Esophagus muscularis mucosa (tissue), 4 donors: ENCODE results near the gene ARHGEF37. TPM values are rescaled to one million over a fixed set of nuclear protein-coding genes. Genes with fewer than 3 reads are reported as not detected.
"Not testable (repeated sequence)": the region's sequence is repeated elsewhere in the genome, so short reads cannot be mapped to it uniquely, and the experiment has no call there.

Source experiments
- DNase-seq: peaks from one replicate; pipeline ENCODE4 v3.0.0-alpha.2; 2017; ENCODE audit errors: extremely low spot score
- H3K27ac ChIP-seq, 4 donors: fragments of 200-600 bp; sonication (generic); replicated peaks in 1 of 4; 1 replicate in 3 of 4; 2 replicates in 1 of 4; pipeline ENCODE4 v1.5.1; 2016 to 2019; ENCODE audit warnings: mild to moderate bottlenecking in 1 of 4
- H3K27me3 ChIP-seq, 4 donors: fragments of 200-600 bp; sonication (generic); one replicate each; pipeline versions ENCODE4 v1.5.1 to v1.6.0; 2016 to 2019
- H3K36me3 ChIP-seq, 4 donors: fragments of 200-600 bp; sonication (generic); one replicate each; pipeline ENCODE4 v1.5.1; 2016 to 2019
- H3K4me1 ChIP-seq, 4 donors: fragments of 200-600 bp; sonication (generic); one replicate each; pipeline ENCODE4 v1.5.1; 2016 to 2019
- H3K4me3 ChIP-seq, 4 donors: fragments of 200-600 bp; sonication (generic); 1 replicate in 2 of 4; 2 replicates in 2 of 4; pipeline ENCODE4 v1.5.1; 2016 to 2019; ENCODE audit warnings: mild to moderate bottlenecking in 4 of 4, moderate library complexity in 1 of 4
- H3K9me3 ChIP-seq, 4 donors: fragments of 200-600 bp; sonication (generic); 1 replicate in 3 of 4; 2 replicates in 1 of 4; pipeline ENCODE4 v1.5.1; 2016 to 2019
- EP300 ChIP-seq: sonication (generic); formaldehyde crosslinking; IDR thresholded peaks from one replicate; pipeline ENCODE4 v1.6.1; 2017; ENCODE audit warnings: antibody characterized with exemption
- POLR2A ChIP-seq: fragments of 450-650 bp; IDR thresholded peaks from one replicate; pipeline ENCODE4 v1.6.1; 2017; ENCODE audit warnings: antibody characterized with exemption, moderate library complexity, mild to moderate bottlenecking, low read depth
- POLR2AphosphoS5 ChIP-seq, 2 donors: sonication (generic); formaldehyde crosslinking; IDR thresholded peaks; one replicate each; pipeline ENCODE4 v1.6.1; 2017; ENCODE audit warnings: antibody characterized with exemption in 2 of 2
- WGBS: methylation state at CpG from one replicate; pipeline ENCODE4 v1.1.5; 2018; 5-methylcytosine and 5-hydroxymethylcytosine counted together
- intact Hi-C: fragments of 100-400 bp; cut with DNase I; formaldehyde crosslinking; loops from one replicate; pipeline ENCODE4 v1.15.1; 2023
- total RNA-seq, 4 donors: library from RNA; depleted of rRNA; stranded (reverse); fragments of >200 nt; gene quantifications; one replicate each; pipeline versions ENCODE4 v1.1.0 to v1.2.1, GENCODE V29; 2016
- TF ChIP-seq, protein P1 (sequence below), 3 experiments: fragments of 200-600 bp in 2 of 3; fragments of 450-650 bp in 1 of 3; sonication (generic) in 2 of 3; IDR thresholded peaks; one replicate each; pipeline ENCODE4 v1.5.1; 2017 to 2019; ENCODE audit warnings: antibody characterized with exemption in 3 of 3, mild to moderate bottlenecking in 2 of 3, moderate library complexity in 1 of 3

ARHGEF37 gene
- total RNA-seq, 4 donors from 2014 or later, result 11.9 to 22.0 (median 19.5) TPM

DNA sequence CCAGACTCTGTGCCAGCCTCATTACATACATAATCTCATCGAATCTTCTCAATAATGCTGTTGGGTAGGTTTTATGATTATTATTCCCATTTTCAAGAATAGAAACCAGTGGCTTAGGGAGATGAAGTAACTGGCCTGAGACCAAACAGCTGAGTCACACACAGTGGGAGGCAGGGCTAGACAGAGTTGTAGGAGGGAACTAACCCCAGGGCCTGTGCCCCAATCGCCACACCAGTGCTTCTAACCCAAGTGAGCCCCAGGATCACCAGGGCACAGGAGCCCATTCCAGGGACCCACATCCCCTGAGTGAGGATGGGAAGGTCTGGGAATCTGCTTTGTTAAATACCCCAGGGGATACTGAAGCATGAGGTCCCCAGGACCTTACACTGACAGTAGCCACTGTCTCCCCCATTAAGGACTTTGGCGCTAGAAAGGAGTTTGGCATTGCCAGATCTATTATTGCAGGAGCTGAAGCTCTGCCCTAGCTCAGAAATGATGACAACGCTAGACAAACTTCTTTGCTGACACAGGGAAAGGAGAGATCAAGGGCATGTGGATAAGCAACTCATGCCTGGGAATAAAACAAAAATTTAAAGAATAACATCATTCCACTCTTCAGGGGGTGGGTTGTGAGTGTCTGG lies 85.0 kb downstream of the ARHGEF37 start:
- peaks cover 0 to 11% (median 3%) of the 10 kb centered on the region in 4 donors for H3K4me1 ChIP-seq
- H3K27me3 ChIP-seq, result no peaks in the 10 kb centered on the region
- peaks cover 0 to 7% (median 0%) of the 10 kb centered on the region in 4 donors for H3K9me3 ChIP-seq
- DNase-seq, result no peak
- no peak for TF ChIP-seq POLR2A
- TF ChIP-seq, protein P1, sequence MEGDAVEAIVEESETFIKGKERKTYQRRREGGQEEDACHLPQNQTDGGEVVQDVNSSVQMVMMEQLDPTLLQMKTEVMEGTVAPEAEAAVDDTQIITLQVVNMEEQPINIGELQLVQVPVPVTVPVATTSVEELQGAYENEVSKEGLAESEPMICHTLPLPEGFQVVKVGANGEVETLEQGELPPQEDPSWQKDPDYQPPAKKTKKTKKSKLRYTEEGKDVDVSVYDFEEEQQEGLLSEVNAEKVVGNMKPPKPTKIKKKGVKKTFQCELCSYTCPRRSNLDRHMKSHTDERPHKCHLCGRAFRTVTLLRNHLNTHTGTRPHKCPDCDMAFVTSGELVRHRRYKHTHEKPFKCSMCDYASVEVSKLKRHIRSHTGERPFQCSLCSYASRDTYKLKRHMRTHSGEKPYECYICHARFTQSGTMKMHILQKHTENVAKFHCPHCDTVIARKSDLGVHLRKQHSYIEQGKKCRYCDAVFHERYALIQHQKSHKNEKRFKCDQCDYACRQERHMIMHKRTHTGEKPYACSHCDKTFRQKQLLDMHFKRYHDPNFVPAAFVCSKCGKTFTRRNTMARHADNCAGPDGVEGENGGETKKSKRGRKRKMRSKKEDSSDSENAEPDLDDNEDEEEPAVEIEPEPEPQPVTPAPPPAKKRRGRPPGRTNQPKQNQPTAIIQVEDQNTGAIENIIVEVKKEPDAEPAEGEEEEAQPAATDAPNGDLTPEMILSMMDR (IDR thresholded peaks at IDR 0.05), result no peak
- TF ChIP-seq EP300, result no peak
- no peak for TF ChIP-seq POLR2AphosphoS5 (IDR thresholded peaks at IDR 0.05)
- intact Hi-C loops, result loop anchor here (5.0 kb wide), 3 partner anchors 56 to 186 kb away; no protein-coding TSS in a partner anchor
- H3K36me3 ChIP-seq, result no peaks in the 10 kb centered on the region
- H3K4me3 ChIP-seq, result no peak overlapping the region
- WGBS, result 88% methylated on average over 4 of the region's 4 CpGs
- H3K27ac ChIP-seq, result no peak overlapping the region

DNA sequence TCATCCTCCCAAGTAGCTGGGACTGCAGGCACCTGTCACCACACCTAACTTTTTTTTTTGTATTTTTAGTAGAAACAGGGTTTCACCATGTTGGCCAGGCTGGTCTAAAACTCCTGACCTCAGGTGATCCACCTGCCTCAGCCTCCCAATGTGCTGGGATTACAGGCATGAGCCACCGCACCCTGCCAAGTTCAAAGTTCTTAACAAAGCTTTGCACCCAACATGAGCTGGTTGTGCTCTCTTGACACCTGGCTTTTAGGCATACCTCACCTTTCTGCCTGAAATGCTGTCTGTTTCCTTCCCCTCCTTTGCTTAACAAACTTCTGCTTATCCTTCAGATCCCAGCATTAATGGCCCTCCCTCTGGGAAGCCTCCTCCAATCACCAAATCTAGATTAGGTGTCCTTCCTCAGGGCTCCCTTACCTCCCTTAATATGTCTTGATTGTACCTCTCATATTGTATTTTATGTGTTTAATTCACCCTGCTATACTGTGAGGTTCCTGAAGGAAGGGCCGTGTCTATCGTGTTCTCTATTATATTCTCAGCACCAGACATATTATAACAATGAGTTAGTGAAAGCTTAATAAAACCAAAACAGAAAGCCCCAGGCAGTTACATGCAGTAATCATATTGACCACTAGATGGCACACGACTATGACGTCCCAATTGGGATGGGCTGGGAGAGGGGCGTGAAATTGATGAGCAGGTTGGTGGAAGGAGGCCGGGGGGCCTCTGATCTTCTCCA lies 86.0 kb downstream of the ARHGEF37 start:
- Histone ChIP-seq H3K36me3 (no peaks in the 10 kb centered on the region), H3K4me3 (no peak overlapping the region), H3K27me3 (no peaks in the 10 kb centered on the region), H3K4me1 (peaks cover 0 to 11% (median 3%) of the 10 kb centered on the region in 4 donors), H3K27ac (no peak overlapping the region), H3K9me3 (peaks cover 0 to 7% (median 0%) of the 10 kb centered on the region in 4 donors)
- 26% methylated on average over 7 of the region's 7 CpGs for whole genome bisulfite sequencing
- DNase-seq, result no peak
- no peak for TF ChIP-seq EP300
- TF ChIP-seq, protein P1 (IDR thresholded peaks at IDR 0.05), result peak; percentile 82 to 85 (median 85)
- intact Hi-C loops, result loop anchor here (5.0 kb wide), 3 partner anchors 55 to 185 kb away; no protein-coding TSS in a partner anchor

GRCh38 chr5:149667829-149668330 lies 86.6 kb downstream of the ARHGEF37 start:
- TF ChIP-seq EP300, result no peak
- TF ChIP-seq, protein P1 (IDR thresholded peaks at IDR 0.05), result no peak
- no peak for TF ChIP-seq POLR2A
- TF ChIP-seq POLR2AphosphoS5 (IDR thresholded peaks at IDR 0.05), result no peak
- peaks cover 0 to 7% (median 0%) of the 10 kb centered on the region in 4 donors for H3K9me3 ChIP-seq
- no peak overlapping the region for H3K27ac ChIP-seq
- intact Hi-C loops, result loop anchor here (5.0 kb wide), 3 partner anchors 54 to 184 kb away; no protein-coding TSS in a partner anchor
- 63% methylated on average over 6 of the region's 6 CpGs for WGBS
- peaks cover 0 to 11% (median 3%) of the 10 kb centered on the region in 4 donors for H3K4me1 ChIP-seq
- H3K4me3 ChIP-seq, result no peak overlapping the region
- no peak for DNase-seq
- H3K27me3 ChIP-seq, result no peaks in the 10 kb centered on the region
- no peaks in the 10 kb centered on the region for H3K36me3 ChIP-seq

DNA sequence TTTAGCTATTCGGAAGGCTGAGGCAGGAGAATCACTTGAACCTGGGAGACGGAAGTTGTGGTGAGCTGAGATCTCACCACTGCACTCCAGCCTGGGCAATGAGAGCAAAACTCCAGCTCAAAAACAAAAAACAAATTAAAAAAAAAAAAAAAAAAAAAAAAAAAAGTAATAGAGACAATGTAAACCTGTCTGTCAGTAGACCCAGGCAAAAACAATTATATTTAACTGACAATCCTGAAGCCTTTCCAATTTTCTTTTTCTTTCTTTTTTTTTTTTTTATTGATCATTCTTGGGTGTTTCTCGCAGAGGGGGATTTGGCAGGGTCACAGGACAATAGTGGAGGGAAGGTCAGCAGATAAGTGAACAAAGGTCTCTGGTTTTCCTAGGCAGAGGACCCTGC lies 88.0 kb downstream of the ARHGEF37 start:
- not testable (repeated sequence) for H3K9me3 ChIP-seq, H3K27me3 ChIP-seq, H3K4me3 ChIP-seq, H3K36me3 ChIP-seq, DNase-seq, H3K27ac ChIP-seq
- intact Hi-C loops, result loop anchor here (5.0 kb wide), 3 partner anchors 53 to 183 kb away; no protein-coding TSS in a partner anchor
- 79% methylated on average over 1 of the region's 3 CpGs for WGBS
- H3K4me1 ChIP-seq, result peaks cover 0 to 11% (median 3%) of the 10 kb centered on the region in 4 donors

- no peak for TF ChIP-seq POLR2AphosphoS5 (IDR thresholded peaks at IDR 0.05)
- TF ChIP-seq, protein P1 (IDR thresholded peaks at IDR 0.05), result no peak
- TF ChIP-seq EP300, result no peak
- no peak for TF ChIP-seq POLR2A
- Histone ChIP-seq H3K4me3 (no peak overlapping the region), H3K27me3 (no peaks in the 10 kb centered on the region), H3K36me3 (no peaks in the 10 kb centered on the region), H3K9me3 (peaks cover 0 to 7% (median 0%) of the 10 kb centered on the region in 4 donors), H3K27ac (no peak overlapping the region), H3K4me1 (peaks cover 0 to 13% (median 3%) of the 10 kb centered on the region in 4 donors)
- DNase-seq, result no peak
- WGBS, result 72% methylated on average over 5 of the region's 5 CpGs
- intact Hi-C loops, result no loop called here
Observed at GRCh38 chr5:149671544-149671943, 90.2 kb downstream of the ARHGEF37 start.
